Thoracic aorta (tissue), 2 donors: ENCODE data around the gene APOL4. TPM values are rescaled to one million over a fixed set of nuclear protein-coding genes. Genes with fewer than 3 reads are reported as not detected.

Experiments used
- ATAC-seq: fragments of 150-250 bp; one replicate; pipeline ENCODE4 v1.8.0; 2017; ENCODE audit warnings: low read depth; ENCODE audit not compliant: insufficient number of reproducible peaks, low FRiP score
- DNase-seq: peaks from one replicate; pipeline ENCODE4 v3.0.0-alpha.2; 2020; ENCODE audit warnings: low spot score
- H3K27ac ChIP-seq, 2 donors: fragments of 200-600 bp; sonication (generic); 1 replicate in 1 of 2; 2 replicates in 1 of 2; pipeline ENCODE4 v1.5.1; 2016; ENCODE audit warnings: mild to moderate bottlenecking in 2 of 2, moderate library complexity in 2 of 2
- H3K27me3 ChIP-seq: fragments of 200-600 bp; sonication (generic); replicated peaks from 2 replicates; pipeline ENCODE4 v1.6.0; 2016; ENCODE audit warnings: mild to moderate bottlenecking; ENCODE audit not compliant: insufficient read depth
- H3K36me3 ChIP-seq: fragments of 200-600 bp; sonication (generic); one replicate; pipeline ENCODE4 v1.5.1; 2016
- H3K4me1 ChIP-seq, 2 donors: fragments of 200-600 bp; sonication (generic); 1 replicate in 1 of 2; 2 replicates in 1 of 2; pipeline versions ENCODE4 v1.5.1 to v1.6.0; 2016; ENCODE audit warnings: low read depth in 2 of 2, mild to moderate bottlenecking in 1 of 2; ENCODE audit not compliant: control insufficient read depth in 1 of 2
- H3K4me3 ChIP-seq: fragments of 200-600 bp; sonication (generic); 2 replicates; pipeline ENCODE4 v1.5.1; 2016; ENCODE audit warnings: mild to moderate bottlenecking
- H3K9me3 ChIP-seq: fragments of 200-600 bp; sonication (generic); 2 replicates; pipeline ENCODE4 v1.5.1; 2016
- CTCF ChIP-seq: fragments of 200-600 bp; sonication (generic); IDR thresholded peaks from one replicate; pipeline ENCODE4 v1.5.1; 2019; ENCODE audit warnings: antibody characterized with exemption
- total RNA-seq, 2 donors: library from RNA; depleted of rRNA; stranded (reverse); fragments of >200 nt; gene quantifications; one replicate each; pipeline versions ENCODE4 v1.1.0 to v1.2.3, GENCODE V29; 2016

Gene APOL4
- total RNA-seq, 2 donors from 2014 or later = 1.4 to 30.3 TPM

GRCh38 chr22:36144886-36145541 lies 56.6 kb downstream of the APOL4 start:
- no peak for DNase-seq
- peaks cover 0 to 14% of the 10 kb centered on the region in 2 donors for H3K4me1 ChIP-seq
- H3K27ac ChIP-seq = no peak overlapping the region
- peaks cover 13% of the 10 kb centered on the region for H3K36me3 ChIP-seq
- no peak overlapping the region for H3K4me3 ChIP-seq
- no peaks in the 10 kb centered on the region for H3K27me3 ChIP-seq
- TF ChIP-seq CTCF = peak; percentile 77
- H3K9me3 ChIP-seq = no peaks in the 10 kb centered on the region
- peak; percentile 45 for ATAC-seq

GRCh38 chr22:36143956-36144355 lies 57.7 kb downstream of the APOL4 start:
- Histone ChIP-seq H3K9me3 (no peaks in the 10 kb centered on the region), H3K4me3 (no peak overlapping the region), H3K36me3 (peaks cover 13% of the 10 kb centered on the region), H3K27ac (no peak overlapping the region), H3K27me3 (no peaks in the 10 kb centered on the region), H3K4me1 (peaks cover 0 to 5% of the 10 kb centered on the region in 2 donors)
- no peak for DNase-seq
- TF ChIP-seq CTCF = no peak
- no peak for ATAC-seq

GRCh38 chr22:36143066-36143815 lies 58.4 kb downstream of the APOL4 start:
- Histone ChIP-seq H3K4me3 (no peak overlapping the region), H3K4me1 (peaks cover 0 to 5% of the 10 kb centered on the region in 2 donors), H3K9me3 (no peaks in the 10 kb centered on the region), H3K36me3 (peaks cover 13% of the 10 kb centered on the region), H3K27me3 (no peaks in the 10 kb centered on the region), H3K27ac (no peak overlapping the region)
- no peak for ATAC-seq
- DNase-seq = no peak
- no peak for TF ChIP-seq CTCF

- no peak for ATAC-seq
- Histone ChIP-seq H3K27ac (no peak overlapping the region), H3K4me1 (peaks cover 0 to 5% of the 10 kb centered on the region in 2 donors), H3K4me3 (no peak overlapping the region), H3K9me3 (no peaks in the 10 kb centered on the region), H3K27me3 (no peaks in the 10 kb centered on the region), H3K36me3 (peaks cover 13% of the 10 kb centered on the region)
- no peak for TF ChIP-seq CTCF
- no peak for DNase-seq
Measured at GRCh38 chr22:36141481-36141880, 60.1 kb downstream of the APOL4 start.

Other genes with a start within 250 kb of the APOL4 start
- gene RBFOX2, start 173.0 kb downstream of the APOL4 start, total RNA-seq = 100 to 1,000 TPM; 117 to 143 TPM
- 100 to 1,000 TPM in 1 of 2 donors, 10 to 100 TPM in 1; 53.1 to 101 TPM for gene APOL3, start 41.1 kb downstream of the APOL4 start, total RNA-seq
- gene APOL2, start 37.7 kb upstream of the APOL4 start, total RNA-seq = 10 to 100 TPM; 35.9 to 84.9 TPM
- 10 to 100 TPM; 40.1 to 47.3 TPM for gene APOL1, start 51.3 kb upstream of the APOL4 start, total RNA-seq
- gene MYH9, start 186.2 kb upstream of the APOL4 start, total RNA-seq = 1,000 to 10,000 TPM; 1,447 to 1,631 TPM